ENCODE data around the gene MCM8. TPM values are rescaled to one million over a fixed set of nuclear protein-coding genes. Genes with fewer than 3 reads are reported as not detected.

Gene MCM8
- total RNA-seq, 1 donor from 2014 or later, result 0.96 TPM

- Histone ChIP-seq H3K9me3 (no peaks in the 10 kb centered on the region), H3K4me3 (no peak overlapping the region), H3K4me1 (peaks cover 0 to 4% of the 10 kb centered on the region in 2 donors), H3K27me3 (no peaks in the 10 kb centered on the region), H3K27ac (no peak overlapping the region), H3K36me3 (no peaks in the 10 kb centered on the region)
- DNase-seq (ENCODE audit: low spot score in 2 of 2), result no peak
- TF ChIP-seq, protein P1, sequence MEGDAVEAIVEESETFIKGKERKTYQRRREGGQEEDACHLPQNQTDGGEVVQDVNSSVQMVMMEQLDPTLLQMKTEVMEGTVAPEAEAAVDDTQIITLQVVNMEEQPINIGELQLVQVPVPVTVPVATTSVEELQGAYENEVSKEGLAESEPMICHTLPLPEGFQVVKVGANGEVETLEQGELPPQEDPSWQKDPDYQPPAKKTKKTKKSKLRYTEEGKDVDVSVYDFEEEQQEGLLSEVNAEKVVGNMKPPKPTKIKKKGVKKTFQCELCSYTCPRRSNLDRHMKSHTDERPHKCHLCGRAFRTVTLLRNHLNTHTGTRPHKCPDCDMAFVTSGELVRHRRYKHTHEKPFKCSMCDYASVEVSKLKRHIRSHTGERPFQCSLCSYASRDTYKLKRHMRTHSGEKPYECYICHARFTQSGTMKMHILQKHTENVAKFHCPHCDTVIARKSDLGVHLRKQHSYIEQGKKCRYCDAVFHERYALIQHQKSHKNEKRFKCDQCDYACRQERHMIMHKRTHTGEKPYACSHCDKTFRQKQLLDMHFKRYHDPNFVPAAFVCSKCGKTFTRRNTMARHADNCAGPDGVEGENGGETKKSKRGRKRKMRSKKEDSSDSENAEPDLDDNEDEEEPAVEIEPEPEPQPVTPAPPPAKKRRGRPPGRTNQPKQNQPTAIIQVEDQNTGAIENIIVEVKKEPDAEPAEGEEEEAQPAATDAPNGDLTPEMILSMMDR (IDR thresholded peaks at IDR 0.05), result no peak
- intact Hi-C loops (cut with DNase I), result no loop called here
These were observed 97.9 kb downstream of the MCM8 start for GRCh38 chr20:6048391-6048790.

Other genes starting within 250 kb of the MCM8 start
- gene SHLD1, start 200.3 kb upstream of the MCM8 start, total RNA-seq, result not detected
- 1.7 TPM for gene CHGB, start 39.1 kb upstream of the MCM8 start, total RNA-seq
- 7.8 TPM for gene TRMT6, start 119 bp upstream of the MCM8 start, total RNA-seq
- 17.2 TPM for gene CRLS1, start 55.5 kb downstream of the MCM8 start, total RNA-seq
- gene LRRN4, start 103.4 kb downstream of the MCM8 start, total RNA-seq, result not detected
- 0.75 TPM for gene FERMT1, start 172.4 kb downstream of the MCM8 start, total RNA-seq

Measured in ascending aorta (tissue), 2 donors.